ENCODE results near the gene CLIP1.
"Not testable (repeated sequence)": the region's sequence is repeated elsewhere in the genome, so short reads cannot be mapped to it uniquely, and the experiment has no call there.

DNA sequence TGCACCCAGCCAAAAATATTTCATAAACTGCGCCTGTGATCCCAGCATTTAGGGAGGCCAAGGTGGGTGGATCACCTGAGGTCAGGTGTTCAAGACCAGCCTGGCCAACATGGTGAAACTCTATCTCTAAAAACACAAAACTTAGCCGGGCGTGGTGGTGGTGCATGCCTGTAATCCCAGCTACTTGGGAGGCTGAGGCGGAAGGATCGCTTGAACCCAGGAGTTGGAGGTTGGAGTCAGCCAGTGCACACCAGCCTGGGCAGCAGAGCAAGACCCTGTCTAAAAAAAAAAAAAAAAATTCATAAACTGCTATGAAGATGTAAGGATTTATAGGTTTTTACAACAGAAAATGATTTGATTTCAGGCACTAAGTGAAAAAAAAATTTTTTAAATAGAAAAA is 6.6 kb upstream of the CLIP1 start:
- not testable (repeated sequence) for TF ChIP-seq POLR2AphosphoS5 (IDR thresholded peaks at IDR 0.05; ENCODE audit: low read depth, low read length); YY1 (IDR thresholded peaks at IDR 0.05; ENCODE audit: low read depth); TAF1 (IDR thresholded peaks at IDR 0.05; ENCODE audit: borderline replicate concordance, low read depth, low read length); FOXJ3 (CRISPR knock-in tag; IDR thresholded peaks at IDR 0.05); EP300 (IDR thresholded peaks at IDR 0.05; ENCODE audit: borderline replicate concordance in 1 of 2, low read depth in 1 of 2, low read length in 1 of 2); RFX5 (IDR thresholded peaks at IDR 0.05; ENCODE audit: low read length); EZH2phosphoT487 (IDR thresholded peaks at IDR 0.05; ENCODE audit: borderline replicate concordance, low read depth); TCF12 (IDR thresholded peaks at IDR 0.05)
- TF ChIP-seq, protein P1, sequence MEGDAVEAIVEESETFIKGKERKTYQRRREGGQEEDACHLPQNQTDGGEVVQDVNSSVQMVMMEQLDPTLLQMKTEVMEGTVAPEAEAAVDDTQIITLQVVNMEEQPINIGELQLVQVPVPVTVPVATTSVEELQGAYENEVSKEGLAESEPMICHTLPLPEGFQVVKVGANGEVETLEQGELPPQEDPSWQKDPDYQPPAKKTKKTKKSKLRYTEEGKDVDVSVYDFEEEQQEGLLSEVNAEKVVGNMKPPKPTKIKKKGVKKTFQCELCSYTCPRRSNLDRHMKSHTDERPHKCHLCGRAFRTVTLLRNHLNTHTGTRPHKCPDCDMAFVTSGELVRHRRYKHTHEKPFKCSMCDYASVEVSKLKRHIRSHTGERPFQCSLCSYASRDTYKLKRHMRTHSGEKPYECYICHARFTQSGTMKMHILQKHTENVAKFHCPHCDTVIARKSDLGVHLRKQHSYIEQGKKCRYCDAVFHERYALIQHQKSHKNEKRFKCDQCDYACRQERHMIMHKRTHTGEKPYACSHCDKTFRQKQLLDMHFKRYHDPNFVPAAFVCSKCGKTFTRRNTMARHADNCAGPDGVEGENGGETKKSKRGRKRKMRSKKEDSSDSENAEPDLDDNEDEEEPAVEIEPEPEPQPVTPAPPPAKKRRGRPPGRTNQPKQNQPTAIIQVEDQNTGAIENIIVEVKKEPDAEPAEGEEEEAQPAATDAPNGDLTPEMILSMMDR (IDR thresholded peaks at IDR 0.05), result not testable (repeated sequence)
- TF ChIP-seq, protein P2, sequence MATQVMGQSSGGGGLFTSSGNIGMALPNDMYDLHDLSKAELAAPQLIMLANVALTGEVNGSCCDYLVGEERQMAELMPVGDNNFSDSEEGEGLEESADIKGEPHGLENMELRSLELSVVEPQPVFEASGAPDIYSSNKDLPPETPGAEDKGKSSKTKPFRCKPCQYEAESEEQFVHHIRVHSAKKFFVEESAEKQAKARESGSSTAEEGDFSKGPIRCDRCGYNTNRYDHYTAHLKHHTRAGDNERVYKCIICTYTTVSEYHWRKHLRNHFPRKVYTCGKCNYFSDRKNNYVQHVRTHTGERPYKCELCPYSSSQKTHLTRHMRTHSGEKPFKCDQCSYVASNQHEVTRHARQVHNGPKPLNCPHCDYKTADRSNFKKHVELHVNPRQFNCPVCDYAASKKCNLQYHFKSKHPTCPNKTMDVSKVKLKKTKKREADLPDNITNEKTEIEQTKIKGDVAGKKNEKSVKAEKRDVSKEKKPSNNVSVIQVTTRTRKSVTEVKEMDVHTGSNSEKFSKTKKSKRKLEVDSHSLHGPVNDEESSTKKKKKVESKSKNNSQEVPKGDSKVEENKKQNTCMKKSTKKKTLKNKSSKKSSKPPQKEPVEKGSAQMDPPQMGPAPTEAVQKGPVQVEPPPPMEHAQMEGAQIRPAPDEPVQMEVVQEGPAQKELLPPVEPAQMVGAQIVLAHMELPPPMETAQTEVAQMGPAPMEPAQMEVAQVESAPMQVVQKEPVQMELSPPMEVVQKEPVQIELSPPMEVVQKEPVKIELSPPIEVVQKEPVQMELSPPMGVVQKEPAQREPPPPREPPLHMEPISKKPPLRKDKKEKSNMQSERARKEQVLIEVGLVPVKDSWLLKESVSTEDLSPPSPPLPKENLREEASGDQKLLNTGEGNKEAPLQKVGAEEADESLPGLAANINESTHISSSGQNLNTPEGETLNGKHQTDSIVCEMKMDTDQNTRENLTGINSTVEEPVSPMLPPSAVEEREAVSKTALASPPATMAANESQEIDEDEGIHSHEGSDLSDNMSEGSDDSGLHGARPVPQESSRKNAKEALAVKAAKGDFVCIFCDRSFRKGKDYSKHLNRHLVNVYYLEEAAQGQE (IDR thresholded peaks at IDR 0.05; ENCODE audit: low read depth, low read length), result not testable (repeated sequence)
- TF ChIP-seq, protein P3, sequence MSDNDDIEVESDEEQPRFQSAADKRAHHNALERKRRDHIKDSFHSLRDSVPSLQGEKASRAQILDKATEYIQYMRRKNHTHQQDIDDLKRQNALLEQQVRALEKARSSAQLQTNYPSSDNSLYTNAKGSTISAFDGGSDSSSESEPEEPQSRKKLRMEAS (IDR thresholded peaks at IDR 0.05; ENCODE audit: low read depth), result not testable (repeated sequence)
- TF ChIP-seq, protein P4, sequence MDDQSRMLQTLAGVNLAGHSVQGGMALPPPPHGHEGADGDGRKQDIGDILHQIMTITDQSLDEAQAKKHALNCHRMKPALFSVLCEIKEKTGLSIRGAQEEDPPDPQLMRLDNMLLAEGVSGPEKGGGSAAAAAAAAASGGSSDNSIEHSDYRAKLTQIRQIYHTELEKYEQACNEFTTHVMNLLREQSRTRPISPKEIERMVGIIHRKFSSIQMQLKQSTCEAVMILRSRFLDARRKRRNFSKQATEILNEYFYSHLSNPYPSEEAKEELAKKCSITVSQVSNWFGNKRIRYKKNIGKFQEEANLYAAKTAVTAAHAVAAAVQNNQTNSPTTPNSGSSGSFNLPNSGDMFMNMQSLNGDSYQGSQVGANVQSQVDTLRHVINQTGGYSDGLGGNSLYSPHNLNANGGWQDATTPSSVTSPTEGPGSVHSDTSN (IDR thresholded peaks at IDR 0.05), result not testable (repeated sequence)
